ENCODE measurements around the gene MBD2. TPM values are rescaled to one million over a fixed set of nuclear protein-coding genes. Genes with fewer than 3 reads are reported as not detected.
"Not testable (repeated sequence)": the region's sequence is repeated elsewhere in the genome, so short reads cannot be mapped to it uniquely, and the experiment has no call there.

The MBD2 gene
- total RNA-seq, 1 experiment from 2014 or later: 23.2 TPM

DNA sequence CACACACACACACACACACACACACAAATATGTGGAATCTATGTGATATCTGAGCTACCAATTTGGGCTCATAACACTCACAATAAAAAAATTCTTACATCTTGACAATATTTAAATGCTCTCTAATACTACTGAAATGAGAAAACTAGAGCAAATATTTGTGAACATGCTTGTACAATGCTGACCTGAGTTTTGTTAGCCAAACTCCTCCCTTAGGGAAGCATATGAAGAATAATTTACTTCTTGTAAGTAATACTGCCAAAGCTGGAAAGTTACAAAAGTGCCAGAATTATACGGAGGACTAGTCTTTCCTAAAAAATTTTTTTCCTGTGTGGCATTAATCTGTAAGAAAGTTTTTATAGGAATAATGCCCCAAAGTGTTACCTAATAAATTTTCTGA, 18.5 kb downstream of the MBD2 start:
- Mint-ChIP-seq H3K36me3 (ENCODE audit: insufficient read depth, unreplicated experiment) (peaks cover 11% of the 10 kb centered on the region), H3K27me3 (ENCODE audit: insufficient read depth, unreplicated experiment) (no peaks in the 10 kb centered on the region), H3K4me3 (ENCODE audit: unreplicated experiment) (no peak overlapping the region), H3K27ac (ENCODE audit: unreplicated experiment) (no peak overlapping the region), H3K9me3 (ENCODE audit: unreplicated experiment) (no peaks in the 10 kb centered on the region), H3K4me1 (ENCODE audit: low read depth, unreplicated experiment) (peaks cover 9% of the 10 kb centered on the region)
- ChIA-PET POLR2A (no interaction called here), CTCF (no interaction called here)
- Histone ChIP-seq H3K9me3 (no peaks in the 10 kb centered on the region), H3K4me3 (ENCODE audit: low read depth, low read length) (no peak overlapping the region), H3K36me3 (ENCODE audit: control insufficient read depth, insufficient read depth, low read length) (no peaks in the 10 kb centered on the region), H3K4me1 (no peaks in the 10 kb centered on the region), H3K27me3 (replicated peaks; ENCODE audit: control insufficient read depth, insufficient read depth, low read length) (no peaks in the 10 kb centered on the region)
- TF ChIP-seq, protein P1, sequence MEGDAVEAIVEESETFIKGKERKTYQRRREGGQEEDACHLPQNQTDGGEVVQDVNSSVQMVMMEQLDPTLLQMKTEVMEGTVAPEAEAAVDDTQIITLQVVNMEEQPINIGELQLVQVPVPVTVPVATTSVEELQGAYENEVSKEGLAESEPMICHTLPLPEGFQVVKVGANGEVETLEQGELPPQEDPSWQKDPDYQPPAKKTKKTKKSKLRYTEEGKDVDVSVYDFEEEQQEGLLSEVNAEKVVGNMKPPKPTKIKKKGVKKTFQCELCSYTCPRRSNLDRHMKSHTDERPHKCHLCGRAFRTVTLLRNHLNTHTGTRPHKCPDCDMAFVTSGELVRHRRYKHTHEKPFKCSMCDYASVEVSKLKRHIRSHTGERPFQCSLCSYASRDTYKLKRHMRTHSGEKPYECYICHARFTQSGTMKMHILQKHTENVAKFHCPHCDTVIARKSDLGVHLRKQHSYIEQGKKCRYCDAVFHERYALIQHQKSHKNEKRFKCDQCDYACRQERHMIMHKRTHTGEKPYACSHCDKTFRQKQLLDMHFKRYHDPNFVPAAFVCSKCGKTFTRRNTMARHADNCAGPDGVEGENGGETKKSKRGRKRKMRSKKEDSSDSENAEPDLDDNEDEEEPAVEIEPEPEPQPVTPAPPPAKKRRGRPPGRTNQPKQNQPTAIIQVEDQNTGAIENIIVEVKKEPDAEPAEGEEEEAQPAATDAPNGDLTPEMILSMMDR (IDR thresholded peaks at IDR 0.05; ENCODE audit: insufficient read depth in 1 of 2, low read depth in 1 of 2, low read length in 1 of 2, severe bottlenecking in 1 of 2, unreplicated experiment in 1 of 2): no peak
- intact Hi-C loops (cut with micrococcal nuclease; ENCODE audit: unreplicated experiment): no loop called here
- DNase-seq: no peak
- BruUV-seq (replicated peaks): no TSS peak

DNA sequence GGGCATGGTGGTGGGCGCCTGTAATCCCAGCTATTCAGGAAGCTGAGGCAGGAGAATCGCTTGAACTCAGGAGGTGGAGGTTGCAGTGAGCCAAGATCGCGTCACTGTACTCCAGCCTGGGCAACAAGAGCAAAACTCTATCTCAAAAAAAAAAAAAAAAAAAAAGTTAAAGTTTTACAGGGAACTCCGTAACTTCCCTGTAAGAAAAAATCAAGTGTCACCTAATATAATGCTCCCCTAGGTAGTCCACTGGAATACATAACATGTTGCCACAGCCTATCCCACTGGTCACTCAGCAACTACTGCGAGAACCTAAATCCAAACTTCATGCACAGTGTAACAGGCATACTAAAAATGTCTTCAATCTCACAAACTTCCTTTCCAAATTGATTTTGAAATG, 19.0 kb downstream of the MBD2 start:
- CTCF ChIA-PET: not testable (repeated sequence)

DNA sequence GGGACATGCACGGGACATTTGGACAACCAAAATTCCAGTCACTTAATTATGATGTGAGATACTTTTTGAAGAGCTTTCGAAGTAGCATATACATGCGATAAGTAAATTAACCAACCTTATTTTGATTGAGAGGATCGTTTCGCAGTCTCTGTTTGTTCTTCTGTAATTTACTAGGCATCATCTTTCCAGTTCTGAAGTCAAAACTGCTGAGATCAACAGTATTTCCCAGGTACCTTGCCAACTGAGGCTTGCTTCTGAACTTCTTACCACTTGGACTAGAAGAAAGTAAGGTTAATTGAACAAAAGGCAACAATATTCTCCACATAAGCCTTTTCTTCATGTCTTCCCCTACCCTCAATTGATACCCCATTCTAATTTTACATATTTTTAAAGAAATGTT, 19.6 kb downstream of the MBD2 start:
- BruUV-seq (replicated peaks): no TSS peak
- H3K27me3 ChIP-seq (replicated peaks; ENCODE audit: control insufficient read depth, insufficient read depth, low read length): no peaks in the 10 kb centered on the region
- no peak overlapping the region for H3K4me3 ChIP-seq (ENCODE audit: low read depth, low read length)
- no peak for DNase-seq
- no peaks in the 10 kb centered on the region for H3K27me3 Mint-ChIP-seq (ENCODE audit: insufficient read depth, unreplicated experiment)
- no peak overlapping the region for H3K4me3 Mint-ChIP-seq (ENCODE audit: unreplicated experiment)
- ChIA-PET POLR2A (no interaction called here), CTCF (no interaction called here)
- H3K9me3 Mint-ChIP-seq (ENCODE audit: unreplicated experiment): no peaks in the 10 kb centered on the region
- no peak overlapping the region for H3K27ac Mint-ChIP-seq (ENCODE audit: unreplicated experiment)
- H3K36me3 Mint-ChIP-seq (ENCODE audit: insufficient read depth, unreplicated experiment): peaks cover 12% of the 10 kb centered on the region
- no peaks in the 10 kb centered on the region for H3K36me3 ChIP-seq (ENCODE audit: control insufficient read depth, insufficient read depth, low read length)
- H3K4me1 ChIP-seq: no peaks in the 10 kb centered on the region
- peaks cover 9% of the 10 kb centered on the region for H3K4me1 Mint-ChIP-seq (ENCODE audit: low read depth, unreplicated experiment)
- H3K9me3 ChIP-seq: no peaks in the 10 kb centered on the region
- intact Hi-C loops (cut with micrococcal nuclease; ENCODE audit: unreplicated experiment): no loop called here
- TF ChIP-seq, protein P1 (IDR thresholded peaks at IDR 0.05; ENCODE audit: insufficient read depth in 1 of 2, low read depth in 1 of 2, low read length in 1 of 2, severe bottlenecking in 1 of 2, unreplicated experiment in 1 of 2): no peak

More for the DNA sequence above, 19.0 kb downstream of the MBD2 start:
- DNase-seq; BruUV-seq (replicated peaks); H3K4me3 Mint-ChIP-seq (ENCODE audit: unreplicated experiment); H3K4me1 Mint-ChIP-seq (ENCODE audit: low read depth, unreplicated experiment); H3K27ac Mint-ChIP-seq (ENCODE audit: unreplicated experiment); H3K9me3 ChIP-seq; H3K27me3 Mint-ChIP-seq (ENCODE audit: insufficient read depth, unreplicated experiment); H3K36me3 ChIP-seq (ENCODE audit: control insufficient read depth, insufficient read depth, low read length); H3K4me1 ChIP-seq; intact Hi-C loops (cut with micrococcal nuclease; ENCODE audit: unreplicated experiment); H3K4me3 ChIP-seq (ENCODE audit: low read depth, low read length); H3K9me3 Mint-ChIP-seq (ENCODE audit: unreplicated experiment); POLR2A ChIA-PET; H3K27me3 ChIP-seq (replicated peaks; ENCODE audit: control insufficient read depth, insufficient read depth, low read length): not testable (repeated sequence)
- peaks cover 12% of the 10 kb centered on the region for H3K36me3 Mint-ChIP-seq (ENCODE audit: insufficient read depth, unreplicated experiment)

GRCh38 chr18:54203914-54204313, 20.6 kb downstream of the MBD2 start:
- no TSS peak for BruUV-seq (replicated peaks)
- intact Hi-C loops (cut with micrococcal nuclease; ENCODE audit: unreplicated experiment): no loop called here
- no peaks in the 10 kb centered on the region for H3K27me3 ChIP-seq (replicated peaks; ENCODE audit: control insufficient read depth, insufficient read depth, low read length)

More at GRCh38 chr18:54203914-54204313, 20.6 kb downstream of the MBD2 start:
- Mint-ChIP-seq H3K9me3 (ENCODE audit: unreplicated experiment) (no peaks in the 10 kb centered on the region), H3K27ac (ENCODE audit: unreplicated experiment) (no peak overlapping the region), H3K36me3 (ENCODE audit: insufficient read depth, unreplicated experiment) (peaks cover 12% of the 10 kb centered on the region), H3K27me3 (ENCODE audit: insufficient read depth, unreplicated experiment) (no peaks in the 10 kb centered on the region), H3K4me1 (ENCODE audit: low read depth, unreplicated experiment) (peaks cover 9% of the 10 kb centered on the region), H3K4me3 (ENCODE audit: unreplicated experiment) (no peak overlapping the region)
- ChIA-PET POLR2A (no interaction called here), CTCF (no interaction called here)
- Histone ChIP-seq H3K36me3 (ENCODE audit: control insufficient read depth, insufficient read depth, low read length) (no peaks in the 10 kb centered on the region), H3K9me3 (no peaks in the 10 kb centered on the region), H3K4me1 (no peaks in the 10 kb centered on the region), H3K4me3 (ENCODE audit: low read depth, low read length) (no peak overlapping the region)
- no peak for DNase-seq
- TF ChIP-seq, protein P1 (IDR thresholded peaks at IDR 0.05; ENCODE audit: insufficient read depth in 1 of 2, low read depth in 1 of 2, low read length in 1 of 2, severe bottlenecking in 1 of 2, unreplicated experiment in 1 of 2): no peak

All from Caco-2 (cell line).